H9 (cell line): ENCODE data around the gene ARHGEF16. TPM values are rescaled to one million over a fixed set of nuclear protein-coding genes. Genes with fewer than 3 reads are reported as not detected.

Source experiments
- DNase-seq: peaks from one replicate; pipeline ENCODE4 v3.0.0-alpha.2; 2017
- H2AFZ ChIP-seq: one replicate; pipeline ENCODE4 v1.6.1; 2013; ENCODE audit warnings: mild to moderate bottlenecking, low read length, control low read depth, moderate library complexity
- H2AK5ac ChIP-seq: 2 replicates; pipeline ENCODE4 v1.6.1; 2013; ENCODE audit warnings: low read length, control low read depth, mixed read lengths; ENCODE audit not compliant: insufficient read length
- H2BK120ac ChIP-seq: one replicate; pipeline ENCODE4 v1.6.1; 2013; ENCODE audit warnings: low read depth, mild to moderate bottlenecking, low read length, control low read depth, inconsistent platforms; ENCODE audit not compliant: poor library complexity, severe bottlenecking
- H2BK12ac ChIP-seq: 2 replicates; pipeline ENCODE4 v1.6.1; 2013; ENCODE audit warnings: low read length, control low read depth, mixed read lengths, low read depth; ENCODE audit not compliant: insufficient read length
- H2BK15ac ChIP-seq: 2 replicates; pipeline ENCODE4 v1.6.1; 2013; ENCODE audit warnings: low read depth, low read length, control low read depth
- H2BK20ac ChIP-seq: one replicate; pipeline ENCODE4 v1.6.1; 2013; ENCODE audit warnings: low read depth, mild to moderate bottlenecking, low read length, control low read depth, inconsistent platforms; ENCODE audit not compliant: poor library complexity, severe bottlenecking
- H2BK5ac ChIP-seq: 2 replicates; pipeline ENCODE4 v1.6.1; 2013; ENCODE audit warnings: low read length, control low read depth, mixed read lengths; ENCODE audit not compliant: insufficient read length
- H3K14ac ChIP-seq: 2 replicates; pipeline ENCODE4 v1.6.1; 2013; ENCODE audit warnings: low read length, control low read depth; ENCODE audit not compliant: insufficient read depth
- H3K18ac ChIP-seq: 2 replicates; pipeline ENCODE4 v1.6.1; 2013; ENCODE audit warnings: low read depth, mild to moderate bottlenecking, mixed read lengths, low read length, control low read depth; ENCODE audit not compliant: insufficient read length
- H3K23ac ChIP-seq: 2 replicates; pipeline ENCODE4 v1.6.1; 2013; ENCODE audit warnings: low read length, control low read depth, mixed read lengths, low read depth; ENCODE audit not compliant: insufficient read length
- H3K23me2 ChIP-seq: 2 replicates; pipeline ENCODE4 v1.6.1; 2013; ENCODE audit warnings: low read depth, mild to moderate bottlenecking, mixed read lengths, low read length, control low read depth; ENCODE audit not compliant: insufficient read length, poor library complexity, severe bottlenecking
- H3K27ac ChIP-seq: 2 replicates; pipeline ENCODE4 v1.5.1; 2013; ENCODE audit warnings: low read length, control low read depth, mixed read lengths, low read depth; ENCODE audit not compliant: insufficient read length
- H3K27me3 ChIP-seq: 2 replicates; pipeline ENCODE4 v1.6.1; 2013; ENCODE audit warnings: low read length, control low read depth, inconsistent platforms; ENCODE audit not compliant: insufficient read depth
- H3K4ac ChIP-seq: 2 replicates; pipeline ENCODE4 v1.6.1; 2013; ENCODE audit warnings: low read depth, mild to moderate bottlenecking, control low read depth, inconsistent platforms, low read length, moderate library complexity
- H3K4me1 ChIP-seq: 2 replicates; pipeline ENCODE4 v1.6.1; 2013; ENCODE audit warnings: low read length, control low read depth, inconsistent platforms; ENCODE audit not compliant: insufficient read depth
- H3K4me2 ChIP-seq: 2 replicates; pipeline ENCODE4 v1.6.1; 2013; ENCODE audit warnings: low read length, control low read depth, mixed read lengths; ENCODE audit not compliant: insufficient read length, insufficient read depth
- H3K56ac ChIP-seq: 2 replicates; pipeline ENCODE4 v1.6.1; 2013; ENCODE audit warnings: low read depth, mild to moderate bottlenecking, mixed read lengths, low read length, control low read depth; ENCODE audit not compliant: insufficient read length
- H3K79me1 ChIP-seq: 2 replicates; pipeline ENCODE4 v1.6.1; 2013; ENCODE audit warnings: low read depth, mild to moderate bottlenecking, moderate library complexity, low read length, control low read depth, inconsistent platforms; ENCODE audit not compliant: insufficient read depth, poor library complexity, severe bottlenecking
- H3K79me2 ChIP-seq: 2 replicates; pipeline ENCODE4 v1.6.1; 2013; ENCODE audit warnings: low read length, control low read depth, inconsistent platforms; ENCODE audit not compliant: insufficient read depth
- H3K9ac ChIP-seq: 2 replicates; pipeline ENCODE4 v1.6.1; 2013; ENCODE audit warnings: low read length, control low read depth, mixed read lengths; ENCODE audit not compliant: insufficient read length; ENCODE audit errors: extremely low read depth
- H3K9me3 ChIP-seq: one replicate; pipeline ENCODE4 v1.6.1; 2013; ENCODE audit warnings: low read depth, low read length, inconsistent platforms; ENCODE audit not compliant: control insufficient read depth
- H3T11ph ChIP-seq: one replicate; pipeline ENCODE4 v1.6.1; 2013; ENCODE audit warnings: mild to moderate bottlenecking, low read length, control low read depth, inconsistent platforms
- H4K20me1 ChIP-seq: one replicate; pipeline ENCODE4 v1.6.1; 2013; ENCODE audit not compliant: control insufficient read depth, insufficient read length, insufficient read depth
- H4K5ac ChIP-seq: 2 replicates; pipeline ENCODE4 v1.6.1; 2013; ENCODE audit warnings: low read depth, mild to moderate bottlenecking, mixed read lengths, low read length, control low read depth; ENCODE audit not compliant: insufficient read length
- H4K8ac ChIP-seq: replicated peaks from 2 replicates; pipeline ENCODE4 v1.6.1; 2013; ENCODE audit warnings: low read length, control low read depth, mixed read lengths, low read depth; ENCODE audit not compliant: insufficient read length
- H4K91ac ChIP-seq: 2 replicates; pipeline ENCODE4 v1.6.1; 2013; ENCODE audit warnings: low read depth, mild to moderate bottlenecking, moderate library complexity, mixed read lengths, low read length, control low read depth; ENCODE audit not compliant: insufficient read length
- H3K27ac Mint-ChIP-seq, 3 experiments: 2 replicates in 2 of 3; 3 replicates in 1 of 3; pipeline ENCODE4 v1.8.0; 2020 to 2021; ENCODE audit warnings: mixed read lengths in 3 of 3, mild to moderate bottlenecking in 1 of 3, moderate library complexity in 1 of 3
- H3K27me3 Mint-ChIP-seq: 2 replicates; pipeline ENCODE4 v1.8.0; 2021; ENCODE audit warnings: low read depth, mild to moderate bottlenecking, moderate library complexity, mixed read lengths
- H3K36me3 Mint-ChIP-seq, 3 experiments: 2 replicates in 2 of 3; 3 replicates in 1 of 3; pipeline ENCODE4 v1.8.0; 2020 to 2021; ENCODE audit warnings: low read depth in 3 of 3, mixed read lengths in 3 of 3; ENCODE audit not compliant: insufficient read depth in 1 of 3
- H3K4me1 Mint-ChIP-seq, 2 experiments: 2 replicates each; pipeline ENCODE4 v1.8.0; 2020; ENCODE audit warnings: mixed read lengths in 2 of 2
- H3K4me3 Mint-ChIP-seq, 2 experiments: 2 replicates in 1 of 2; 3 replicates in 1 of 2; pipeline ENCODE4 v1.8.0; 2020 to 2021; ENCODE audit warnings: mild to moderate bottlenecking in 2 of 2, mixed read lengths in 2 of 2, moderate library complexity in 1 of 2
- H3K9me3 Mint-ChIP-seq, 2 experiments: 2 replicates in 1 of 2; 3 replicates in 1 of 2; pipeline ENCODE4 v1.8.0; 2020; ENCODE audit warnings: mild to moderate bottlenecking in 2 of 2, mixed read lengths in 2 of 2, moderate library complexity in 1 of 2
- CTCF ChIP-seq: fragments of 200-600 bp; sonication (generic); conservative IDR thresholded peaks from 3 replicates; pipeline ENCODE4 v1.8.0; 2021; ENCODE audit warnings: antibody characterized with exemption, mild to moderate bottlenecking
- WGBS: extraction: QIAGEN DNeasy Blood & Tissue Kit; methylation state at CpG from one replicate; pipeline ENCODE4 v1.1.7; 2013; ENCODE audit warnings: missing lambda C conversion rate, low lambda C conversion rate, mixed read lengths; ENCODE audit not compliant: insufficient read length; ENCODE audit errors: extremely low coverage; 5-methylcytosine and 5-hydroxymethylcytosine counted together
- total RNA-seq: library from RNA; stranded (reverse); gene quantifications from 2 replicates; pipeline ENCODE4 v1.2.1, GENCODE V29; 2021

The ARHGEF16 gene
- total RNA-seq, 1 experiment from 2014 or later = 48.5 TPM

GRCh38 chr1:3520419-3521378, 66.2 kb downstream of the ARHGEF16 start:
- Histone ChIP-seq H3K27ac (no peak overlapping the region), H3K56ac (no peak overlapping the region), H2AFZ (no peak overlapping the region), H4K8ac (no peak overlapping the region), H2AK5ac (no peak overlapping the region), H2BK12ac (no peak overlapping the region), H3K9me3 (no peaks in the 10 kb centered on the region), H3K27me3 (no peaks in the 10 kb centered on the region), H3T11ph (no peak overlapping the region), H3K18ac (no peak overlapping the region), H3K79me2 (no peaks in the 10 kb centered on the region; the same call in 1 of the 2 replicates), H3K23me2 (no peaks in the 10 kb centered on the region), H2BK120ac (no peak overlapping the region), H3K4ac (no peak overlapping the region), H3K14ac (no peak overlapping the region; the same call in 1 of the 2 replicates), H2BK5ac (no peak overlapping the region), H3K23ac (no peak overlapping the region), H2BK20ac (no peak overlapping the region), H4K5ac (no peak overlapping the region), H4K91ac (no peak overlapping the region), H3K4me1 (no peaks in the 10 kb centered on the region), H2BK15ac (no peak overlapping the region), H3K9ac (no peak overlapping the region), H3K4me2 (no peak overlapping the region), H3K79me1 (no peaks in the 10 kb centered on the region), H4K20me1 (peaks cover 6% of the 10 kb centered on the region)
- H3K36me3 Mint-ChIP-seq = peaks cover 0 to 5% (median 0%) of the 10 kb centered on the region in 3 experiments; a peak in 2 of 7 replicates
- no peaks in the 10 kb centered on the region; the same call in 1 of the 2 replicates for H3K27me3 Mint-ChIP-seq
- no peak overlapping the region for H3K4me3 Mint-ChIP-seq
- H3K9me3 Mint-ChIP-seq = no peaks in the 10 kb centered on the region; a peak in 2 of 5 replicates
- no peak for TF ChIP-seq CTCF
- H3K27ac Mint-ChIP-seq = no peak overlapping the region
- no peak for DNase-seq
- WGBS = no CpG with 5 or more reads among the region's 24 CpGs
- no peaks in the 10 kb centered on the region for H3K4me1 Mint-ChIP-seq
